NT2/D1 (cell line): Measurements from ENCODE around the gene EREG.

Source experiments
- SUZ12 ChIP-seq: IDR thresholded peaks from 2 replicates; pipeline ENCODE4 v1.6.1; 2011; ENCODE audit not compliant: insufficient read length, insufficient read depth; ENCODE audit errors: extremely low read depth
- YY1 ChIP-seq: IDR thresholded peaks from 2 replicates; pipeline ENCODE4 v1.6.1; 2011; ENCODE audit not compliant: insufficient read length, insufficient read depth

GRCh38 chr4:74435296-74435695 lies 70.4 kb downstream of the EREG start:
- TF ChIP-seq SUZ12 (no peak), YY1 (no peak)
